SU-DHL-6 (cell line): ENCODE data around the gene KRT77.

ENCODE experiments used
- H2AFZ ChIP-seq: fragments of 200-600 bp; sonication (generic); 2 replicates; pipeline ENCODE4 v1.6.1; 2014; ENCODE audit warnings: low read depth, mild to moderate bottlenecking, moderate library complexity, mixed read lengths, antibody characterized with exemption, low read length; ENCODE audit not compliant: severe bottlenecking
- H3F3A ChIP-seq: fragments of 200-600 bp; shearing (Covaris generic); 2 replicates; pipeline ENCODE4 v1.6.0; 2016; ENCODE audit warnings: antibody characterized with exemption, mild to moderate bottlenecking; ENCODE audit not compliant: insufficient read depth
- H3K27ac ChIP-seq: fragments of 200-600 bp; sonication (generic); 2 replicates; pipeline ENCODE4 v1.5.1; 2016; ENCODE audit warnings: low read depth, mild to moderate bottlenecking, low read length, moderate library complexity, mixed read lengths
- H3K27me3 ChIP-seq: fragments of 200-600 bp; sonication (generic), shearing (Covaris generic); 2 replicates; pipeline ENCODE4 v1.6.0; 2014; ENCODE audit warnings: mild to moderate bottlenecking, low read length
- H3K36me3 ChIP-seq: fragments of 200-600 bp; sonication (generic); 2 replicates; pipeline ENCODE4 v1.6.1; 2014; ENCODE audit warnings: mild to moderate bottlenecking, low read length, mixed read lengths
- H3K4me2 ChIP-seq: fragments of 300-600, 200-600 bp; shearing (Covaris generic), sonication (generic); 2 replicates; pipeline ENCODE4 v1.6.0; 2014; ENCODE audit warnings: low read length, low read depth, mild to moderate bottlenecking; ENCODE audit not compliant: poor library complexity, severe bottlenecking
- H3K4me3 ChIP-seq: fragments of 200-600 bp; sonication (generic); 2 replicates; pipeline ENCODE4 v1.5.1; 2014; ENCODE audit warnings: antibody characterized with exemption, low read length, mild to moderate bottlenecking, mixed read lengths; ENCODE audit not compliant: insufficient read depth, poor library complexity, severe bottlenecking
- H3K79me2 ChIP-seq: fragments of 200-600 bp; sonication (generic); 2 replicates; pipeline ENCODE4 v1.6.1; 2014; ENCODE audit warnings: mild to moderate bottlenecking, low read length, moderate library complexity; ENCODE audit not compliant: insufficient read depth
- H3K9ac ChIP-seq: fragments of 200-600 bp; sonication (generic); 2 replicates; pipeline ENCODE4 v1.7.0; 2014; ENCODE audit warnings: mild to moderate bottlenecking, low read length
- H3K9me2 ChIP-seq: fragments of 200-600 bp; sonication (generic); replicated peaks from 2 replicates; pipeline ENCODE4 v1.6.1; 2014; ENCODE audit warnings: low read length; ENCODE audit not compliant: insufficient read depth
- H3K9me3 ChIP-seq: fragments of 200-600 bp; sonication (generic); 2 replicates; pipeline ENCODE4 v1.6.1; 2014; ENCODE audit warnings: low read length, mixed read lengths; ENCODE audit not compliant: insufficient read depth
- H4K20me1 ChIP-seq: fragments of 200-600 bp; sonication (generic); 2 replicates; pipeline ENCODE4 v1.6.1; 2014; ENCODE audit warnings: low read depth, mild to moderate bottlenecking, antibody characterized with exemption, low read length, moderate library complexity, mixed read lengths
- EZH2phosphoT487 ChIP-seq: fragments of 200-600 bp; sonication (generic), shearing (Covaris generic); conservative IDR thresholded peaks from 2 replicates; pipeline ENCODE4 v1.6.1; 2018; ENCODE audit warnings: mild to moderate bottlenecking, antibody characterized with exemption, low read length, moderate library complexity, mixed read lengths
- TF ChIP-seq, protein P1 (sequence below): fragments of 200-600 bp; sonication (generic); IDR thresholded peaks from one replicate; pipeline ENCODE4 v1.5.1; 2017; ENCODE audit warnings: antibody characterized with exemption, mild to moderate bottlenecking, low read length, moderate library complexity; ENCODE audit not compliant: insufficient read depth, poor library complexity, severe bottlenecking

The KRT77 gene

DNA sequence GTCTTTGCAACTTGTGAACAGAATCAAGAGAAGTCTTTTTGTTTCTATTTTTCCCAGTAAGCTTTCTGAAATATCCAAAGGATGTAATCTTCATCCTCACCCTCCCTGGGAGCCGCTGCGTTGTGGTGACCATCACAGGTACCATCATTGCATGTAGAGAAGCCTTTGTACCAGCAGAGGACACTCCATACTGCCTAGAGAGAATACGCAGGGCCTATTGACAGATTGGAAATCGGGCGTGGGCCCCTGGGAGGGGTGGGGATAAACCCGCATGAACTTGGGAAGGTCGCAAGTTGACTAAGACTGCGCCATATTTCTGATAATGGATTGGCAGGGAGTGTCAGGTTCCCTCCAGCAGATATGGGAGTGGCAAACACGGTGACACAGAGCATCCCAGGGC lies 35.8 kb downstream of the KRT77 start:
- Histone ChIP-seq H3K27me3 (no peaks in the 10 kb centered on the region), H3K4me3 (no peak overlapping the region), H3K9ac (no peak overlapping the region), H3K4me2 (no peak overlapping the region), H3K9me3 (no peaks in the 10 kb centered on the region), H3K27ac (no peak overlapping the region), H3F3A (no peaks in the 10 kb centered on the region), H3K9me2 (no peaks in the 10 kb centered on the region), H2AFZ (no peak overlapping the region), H4K20me1 (no peaks in the 10 kb centered on the region), H3K36me3 (no peaks in the 10 kb centered on the region), H3K79me2 (no peaks in the 10 kb centered on the region)
- TF ChIP-seq, protein P1, sequence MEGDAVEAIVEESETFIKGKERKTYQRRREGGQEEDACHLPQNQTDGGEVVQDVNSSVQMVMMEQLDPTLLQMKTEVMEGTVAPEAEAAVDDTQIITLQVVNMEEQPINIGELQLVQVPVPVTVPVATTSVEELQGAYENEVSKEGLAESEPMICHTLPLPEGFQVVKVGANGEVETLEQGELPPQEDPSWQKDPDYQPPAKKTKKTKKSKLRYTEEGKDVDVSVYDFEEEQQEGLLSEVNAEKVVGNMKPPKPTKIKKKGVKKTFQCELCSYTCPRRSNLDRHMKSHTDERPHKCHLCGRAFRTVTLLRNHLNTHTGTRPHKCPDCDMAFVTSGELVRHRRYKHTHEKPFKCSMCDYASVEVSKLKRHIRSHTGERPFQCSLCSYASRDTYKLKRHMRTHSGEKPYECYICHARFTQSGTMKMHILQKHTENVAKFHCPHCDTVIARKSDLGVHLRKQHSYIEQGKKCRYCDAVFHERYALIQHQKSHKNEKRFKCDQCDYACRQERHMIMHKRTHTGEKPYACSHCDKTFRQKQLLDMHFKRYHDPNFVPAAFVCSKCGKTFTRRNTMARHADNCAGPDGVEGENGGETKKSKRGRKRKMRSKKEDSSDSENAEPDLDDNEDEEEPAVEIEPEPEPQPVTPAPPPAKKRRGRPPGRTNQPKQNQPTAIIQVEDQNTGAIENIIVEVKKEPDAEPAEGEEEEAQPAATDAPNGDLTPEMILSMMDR, result no peak
- TF ChIP-seq EZH2phosphoT487, result no peak

DNA sequence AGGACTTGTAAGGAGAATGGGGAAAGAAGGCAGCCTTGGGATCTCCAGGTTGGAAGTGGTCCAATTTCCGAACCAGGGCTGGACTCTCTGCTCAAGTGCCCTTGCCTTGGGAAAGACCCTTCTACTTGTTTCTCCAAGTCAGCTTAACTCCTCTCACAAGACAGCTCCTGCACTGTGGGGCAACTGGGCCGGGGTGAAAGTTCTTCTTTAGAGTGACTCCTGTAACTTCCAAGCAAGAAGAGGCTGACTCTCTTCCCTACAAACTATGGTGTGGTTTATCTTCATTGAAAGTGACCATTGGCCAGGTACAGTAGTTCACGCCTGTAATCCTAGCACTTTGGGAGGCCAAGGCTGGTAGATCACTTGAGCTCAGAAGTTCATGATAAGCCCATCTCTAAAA lies 36.9 kb downstream of the KRT77 start:
- no peak overlapping the region for H2AFZ ChIP-seq
- H3K27ac ChIP-seq, result no peak overlapping the region
- no peaks in the 10 kb centered on the region for H3K79me2 ChIP-seq
- H3K9ac ChIP-seq, result no peak overlapping the region
- H3K9me2 ChIP-seq, result no peaks in the 10 kb centered on the region
- H3K4me3 ChIP-seq, result no peak overlapping the region
- H3K27me3 ChIP-seq, result no peaks in the 10 kb centered on the region
- TF ChIP-seq EZH2phosphoT487, result no peak
- TF ChIP-seq, protein P1, result no peak
- no peaks in the 10 kb centered on the region for H4K20me1 ChIP-seq
- H3F3A ChIP-seq, result no peaks in the 10 kb centered on the region
- H3K4me2 ChIP-seq, result no peak overlapping the region
- H3K36me3 ChIP-seq, result no peaks in the 10 kb centered on the region
- no peaks in the 10 kb centered on the region for H3K9me3 ChIP-seq

DNA sequence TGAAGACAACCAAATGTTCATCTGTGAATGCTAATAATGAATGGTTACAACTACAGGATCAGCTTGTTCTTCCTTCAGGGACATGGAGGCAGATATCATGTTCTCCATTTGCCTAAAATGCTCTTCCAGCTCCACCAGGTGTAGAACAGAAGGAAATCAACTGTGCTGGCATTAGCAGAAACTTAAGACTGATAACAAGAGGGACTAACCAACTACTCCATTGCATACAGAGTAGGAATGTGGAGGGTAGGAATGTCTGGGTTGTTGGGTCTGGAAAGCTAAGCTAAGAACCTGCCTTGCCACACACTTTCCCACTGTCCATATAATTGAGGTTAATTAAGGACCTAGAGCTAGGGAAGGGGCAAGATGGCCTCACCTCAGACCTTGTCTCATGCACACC lies 39.9 kb downstream of the KRT77 start:
- Histone ChIP-seq H3K27me3 (no peaks in the 10 kb centered on the region), H3F3A (no peaks in the 10 kb centered on the region), H3K79me2 (no peaks in the 10 kb centered on the region), H3K27ac (no peak overlapping the region), H4K20me1 (no peaks in the 10 kb centered on the region), H3K9me3 (no peaks in the 10 kb centered on the region), H2AFZ (no peak overlapping the region), H3K9me2 (no peaks in the 10 kb centered on the region), H3K4me3 (no peak overlapping the region), H3K36me3 (no peaks in the 10 kb centered on the region), H3K9ac (no peak overlapping the region), H3K4me2 (no peak overlapping the region)
- TF ChIP-seq, protein P1, result no peak
- no peak for TF ChIP-seq EZH2phosphoT487

DNA sequence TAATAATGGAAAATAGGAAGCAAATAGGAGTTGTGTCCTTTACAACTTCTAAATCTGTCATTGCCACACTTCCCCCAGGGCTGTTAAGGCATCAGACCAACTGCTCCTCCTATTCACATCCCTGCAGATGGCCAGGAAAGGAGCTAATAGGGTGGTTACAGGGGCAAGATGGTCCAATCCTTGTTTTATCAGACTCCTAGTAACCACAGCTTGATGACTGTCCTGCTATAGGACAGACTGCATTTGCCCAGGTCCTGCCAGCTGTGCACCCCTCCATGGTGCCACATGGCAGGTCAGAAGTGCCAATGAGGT lies 40.5 kb downstream of the KRT77 start:
- no peak overlapping the region for H3K4me2 ChIP-seq
- no peaks in the 10 kb centered on the region for H3K27me3 ChIP-seq

More for the DNA sequence above, 40.5 kb downstream of the KRT77 start:
- Histone ChIP-seq H3K9ac (no peak overlapping the region), H3K4me3 (no peak overlapping the region), H3K79me2 (no peaks in the 10 kb centered on the region), H3K9me2 (no peaks in the 10 kb centered on the region), H3K36me3 (no peaks in the 10 kb centered on the region), H4K20me1 (no peaks in the 10 kb centered on the region), H2AFZ (no peak overlapping the region), H3K9me3 (no peaks in the 10 kb centered on the region), H3K27ac (no peak overlapping the region), H3F3A (no peaks in the 10 kb centered on the region)
- TF ChIP-seq, protein P1, result no peak
- no peak for TF ChIP-seq EZH2phosphoT487
